Dermis blood vessel endothelial cell (primary cell): ENCODE data around the gene RAPGEF3. TPM values are rescaled to one million over a fixed set of nuclear protein-coding genes. Genes with fewer than 3 reads are reported as not detected.
A peak's percentile ranks its signal among the peaks of the same experiment; 100 is the strongest.

Experiments used
- DNase-seq: peaks from one replicate; pipeline ENCODE4 v3.0.0; 2010
- total RNA-seq: library from RNA; depleted of rRNA; stranded (reverse); fragments of >200 nt; gene quantifications from 2 replicates; pipeline ENCODE4 v1.2.3, GENCODE V29; 2014

The RAPGEF3 gene
- total RNA-seq, 1 donor from 2014 or later, result 106 TPM

DNA sequence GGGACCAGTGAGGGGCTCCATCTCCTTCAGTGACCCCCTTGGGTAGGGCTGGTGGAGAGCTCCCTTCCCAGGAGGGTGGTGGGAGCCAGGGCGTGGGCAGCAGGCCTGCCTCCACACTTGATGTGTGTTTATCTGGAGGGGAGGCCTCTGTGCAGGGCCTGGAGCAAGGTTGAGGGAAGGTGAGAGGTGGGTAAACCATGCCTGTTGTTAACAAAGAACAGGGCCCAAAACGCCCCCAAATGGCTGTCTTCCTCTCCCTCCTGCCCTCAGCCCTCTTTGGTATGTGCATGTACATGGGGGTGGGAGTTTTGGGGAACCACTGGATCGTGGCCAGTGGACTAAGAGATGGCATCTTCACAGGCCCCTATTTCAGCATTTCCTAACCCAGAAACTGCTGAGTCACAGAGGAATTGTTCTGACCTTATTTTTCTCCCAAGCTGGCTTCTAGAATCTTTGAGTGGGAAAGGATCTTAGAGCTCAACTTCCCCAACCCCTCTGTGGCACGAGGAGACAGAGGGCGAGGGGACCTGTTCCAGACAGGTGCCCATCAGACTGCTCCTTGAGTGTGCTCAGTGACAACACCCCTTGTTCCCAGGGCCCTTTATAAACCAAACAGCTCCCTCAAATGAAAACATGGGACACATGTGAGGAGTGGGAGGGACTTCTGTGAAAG, 17.9 kb upstream of the RAPGEF3 start:
- DNase-seq, result no peak

DNA sequence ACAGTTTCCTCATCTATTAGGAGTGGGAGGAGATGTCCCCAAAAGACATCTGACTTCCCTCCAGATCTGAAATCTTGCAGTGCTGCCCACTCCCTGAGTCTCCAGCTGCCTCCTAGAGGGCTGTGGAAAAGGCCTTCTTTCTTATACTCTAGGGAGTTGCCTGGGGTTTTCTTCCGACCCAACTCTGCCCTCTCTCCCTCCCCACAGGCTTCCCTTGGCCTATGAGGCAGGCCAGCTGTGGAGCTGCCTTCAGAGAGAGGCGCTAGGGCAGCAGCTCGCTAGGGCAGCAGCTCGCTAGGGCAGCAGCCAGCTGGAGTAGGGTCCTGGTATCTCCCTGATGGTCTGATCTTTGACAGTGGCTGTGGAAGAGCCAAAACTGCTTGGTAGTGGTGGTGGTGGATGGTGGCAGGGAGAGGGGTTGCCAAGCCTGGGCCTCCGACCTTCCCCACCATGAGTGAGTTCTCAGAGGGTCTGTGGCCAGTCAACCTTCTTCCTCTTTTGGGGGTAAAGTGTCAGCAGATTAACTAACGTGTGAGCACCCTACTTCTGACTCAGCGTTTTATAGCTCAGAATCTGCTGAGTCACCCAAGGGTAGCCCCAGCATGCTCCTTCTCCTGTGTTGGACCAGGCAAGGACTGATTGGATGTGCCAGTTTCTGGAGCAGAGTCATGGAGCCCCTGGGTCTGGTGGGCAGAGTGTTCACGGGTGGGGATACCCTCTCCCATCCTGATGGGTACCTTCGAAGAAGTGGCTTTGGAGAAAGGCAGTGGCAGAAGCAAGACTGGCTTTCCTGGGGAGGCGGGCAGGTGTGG, 16.6 kb upstream of the RAPGEF3 start:
- DNase-seq, result no peak

DNA sequence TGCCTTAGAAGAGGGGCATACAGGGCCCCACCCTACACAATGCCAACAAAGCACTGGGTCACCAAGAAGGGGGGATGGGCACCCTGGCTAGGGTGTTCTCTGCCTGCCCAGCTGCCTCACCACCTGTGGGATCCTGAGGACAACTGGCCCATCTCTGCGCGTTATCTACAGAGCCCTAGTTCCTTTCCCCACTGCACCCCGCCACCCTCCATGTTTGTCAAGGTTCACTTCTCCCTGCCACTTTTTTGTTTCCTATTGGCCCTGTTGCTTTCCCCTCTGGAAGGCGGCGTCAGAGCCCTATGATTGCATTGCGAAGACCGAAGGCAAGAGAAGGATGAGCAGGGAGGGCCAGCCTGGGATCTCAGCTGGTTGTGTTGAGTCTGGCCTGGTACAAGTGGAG, 16.0 kb upstream of the RAPGEF3 start:
- DNase-seq, result no peak

DNA sequence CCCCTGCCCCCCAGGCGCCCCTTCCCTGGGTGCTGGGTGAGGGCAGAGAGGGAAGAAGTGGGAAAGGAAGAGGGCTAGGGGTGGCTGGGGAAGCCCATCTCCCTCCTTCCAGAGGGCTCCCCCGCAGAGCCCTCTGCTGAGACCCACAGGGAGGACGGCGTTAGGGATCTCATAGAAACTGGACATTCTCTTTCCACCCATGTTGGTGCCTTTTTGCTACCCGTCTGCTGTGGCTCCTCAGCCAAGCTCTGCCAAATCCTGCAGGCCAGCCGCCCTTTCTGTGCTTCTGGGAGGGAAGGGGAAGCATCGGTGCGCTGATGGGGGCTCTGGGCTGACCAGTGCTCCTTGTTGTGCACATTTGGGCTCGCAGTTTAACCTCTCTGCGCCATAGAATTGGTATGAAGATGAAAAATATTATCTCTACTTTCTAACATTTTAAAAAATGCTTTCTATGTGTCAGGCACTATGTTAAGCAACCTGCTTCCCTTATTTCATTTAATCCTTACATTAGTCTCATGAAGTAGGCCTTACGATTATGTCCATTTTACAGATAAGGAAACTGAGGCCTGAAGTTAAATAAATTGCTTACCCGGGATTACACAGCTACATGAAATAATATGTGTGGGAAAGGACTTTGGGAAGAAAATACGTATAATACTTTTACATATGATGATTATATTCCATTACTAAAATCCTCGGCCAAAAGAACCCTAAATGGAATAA, 15.3 kb upstream of the RAPGEF3 start:
- no peak for DNase-seq

DNA sequence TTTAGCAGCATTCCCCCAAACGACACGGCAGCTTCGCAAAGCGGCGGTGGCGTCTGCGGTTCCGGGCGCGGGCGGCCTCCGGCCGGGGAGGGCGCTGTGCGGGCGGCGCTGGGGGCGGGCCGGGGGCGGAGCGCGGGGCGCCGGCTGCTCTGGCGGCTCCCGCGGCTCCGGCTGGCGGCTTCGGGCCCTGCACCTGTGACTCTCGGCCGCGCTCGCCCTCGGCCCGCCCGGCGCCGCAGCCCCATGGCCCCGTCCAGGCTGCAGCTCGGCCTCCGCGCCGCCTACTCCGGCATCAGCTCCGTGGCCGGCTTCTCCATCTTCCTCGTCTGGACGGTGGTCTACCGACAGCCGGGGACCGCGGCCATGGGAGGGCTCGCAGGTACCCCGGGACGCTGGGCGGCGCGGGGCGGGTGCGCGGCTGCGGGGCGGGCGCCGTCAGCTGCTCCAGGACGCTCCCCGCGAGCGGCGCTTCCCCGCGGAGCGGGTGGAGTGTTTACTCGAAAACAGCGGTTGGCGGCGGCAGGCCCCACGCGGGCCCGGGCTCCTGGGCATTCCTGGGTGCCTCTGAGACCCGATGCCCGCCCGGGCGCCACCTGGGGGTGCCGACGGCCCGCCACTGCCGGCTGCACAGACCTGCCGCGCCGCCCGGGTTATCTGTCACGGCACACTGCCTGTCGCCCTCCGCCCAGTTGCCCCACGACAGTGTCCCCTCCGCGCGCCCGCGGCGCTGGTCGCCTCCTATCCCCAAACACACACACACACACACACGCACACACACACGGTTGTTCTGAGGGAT, 14.6 kb upstream of the RAPGEF3 start, which contains the start of gene SLC48A1:
Gene SLC48A1, plus strand, starts transcription at position 177 of the 796 bp plus-strand sequence. Its CDS starts 67 bp downstream, at position 244.
- DNase-seq, result peak; percentile 76

DNA sequence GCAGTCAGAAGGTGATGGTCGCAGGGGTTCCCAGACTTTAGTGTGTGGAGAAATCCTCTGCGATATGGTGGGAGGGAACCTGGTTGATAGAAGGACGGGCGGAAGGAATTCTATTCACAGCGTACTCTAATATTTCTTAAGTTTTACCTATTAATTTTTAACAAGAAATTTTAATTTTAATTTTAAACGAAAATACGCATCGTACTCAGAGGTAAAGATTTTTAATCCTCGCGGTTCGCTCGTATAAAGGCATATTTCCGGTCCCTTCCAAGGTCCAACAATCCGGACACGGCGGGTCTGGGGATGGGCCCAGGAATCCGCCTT, 14.0 kb upstream of the RAPGEF3 start:
- DNase-seq, result no peak

DNA sequence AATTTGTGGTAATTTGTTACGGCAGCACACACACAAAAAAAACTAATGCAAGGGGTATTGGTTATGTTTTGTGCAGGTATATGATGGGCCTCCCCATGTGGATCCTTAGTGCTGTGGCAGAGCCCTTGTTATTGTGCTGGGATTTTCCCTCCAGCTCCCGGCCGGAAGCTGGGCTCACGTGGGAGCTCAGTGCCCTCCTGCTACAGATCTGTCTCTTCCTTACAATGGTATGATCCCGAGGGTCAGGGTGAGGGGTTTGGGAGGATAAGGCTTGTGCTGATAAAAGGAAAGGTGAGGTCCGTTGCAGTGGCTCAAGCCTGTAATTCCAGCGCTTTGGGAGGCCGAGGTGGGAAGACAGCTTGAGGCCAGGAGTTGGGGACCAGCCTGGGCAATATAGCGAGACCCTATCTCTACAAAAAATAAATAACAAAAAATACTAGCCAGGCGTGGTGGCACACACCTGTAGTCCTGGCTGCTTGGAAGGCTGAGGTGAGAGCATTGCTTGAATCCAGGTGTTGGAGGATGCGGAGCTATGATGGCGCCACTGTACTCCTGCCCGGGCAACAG, 13.5 kb upstream of the RAPGEF3 start:
- no peak for DNase-seq

DNA sequence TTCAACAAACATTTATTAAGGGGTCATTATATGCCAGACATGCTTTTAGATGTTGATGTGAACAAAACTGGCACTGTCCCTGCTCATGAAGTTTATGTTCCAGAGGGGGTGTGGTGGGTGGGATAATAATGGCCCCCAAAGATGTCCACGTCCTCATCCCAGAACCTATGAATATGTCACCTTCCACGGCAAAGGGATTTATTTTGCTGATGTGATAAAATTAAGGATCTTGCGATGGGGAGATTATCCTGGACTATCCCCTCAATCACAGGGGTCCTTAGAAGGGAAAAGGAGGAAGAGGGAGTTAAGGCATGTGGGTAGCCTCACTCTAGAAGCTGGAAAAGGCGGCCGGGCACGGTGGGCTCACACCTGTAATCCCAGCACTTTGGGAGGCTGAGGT, 12.6 kb upstream of the RAPGEF3 start:
- DNase-seq, result no peak

DNA sequence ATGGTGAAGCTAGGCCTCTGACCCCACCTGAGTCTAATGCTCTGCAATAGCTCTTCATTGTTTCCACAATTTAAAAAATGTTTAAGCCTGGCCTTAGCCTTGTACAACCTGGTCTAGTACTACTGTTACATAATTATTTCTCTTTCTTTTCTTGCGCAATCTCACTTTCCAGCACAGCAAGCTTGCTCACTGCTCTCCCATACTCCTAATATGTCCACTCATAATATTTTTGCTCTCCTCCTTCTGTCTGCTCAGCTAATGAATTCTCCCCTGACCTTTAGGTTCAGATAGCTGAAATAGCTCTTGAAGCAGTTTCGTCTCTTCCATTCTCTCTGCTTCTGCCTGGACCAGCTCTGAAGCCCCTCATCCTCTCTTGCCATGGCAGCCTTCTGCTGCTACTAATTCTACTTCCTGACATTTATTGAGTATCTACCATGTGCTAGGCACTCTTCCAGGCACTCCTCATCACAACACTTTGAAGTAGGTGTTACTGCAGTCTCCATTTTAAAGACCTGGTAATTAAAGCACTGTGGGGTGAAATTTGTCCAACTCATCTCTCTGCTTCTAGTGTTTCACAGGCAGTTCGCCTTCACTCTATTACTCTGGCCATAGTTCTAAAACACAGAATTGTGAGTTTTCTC, 11.5 kb upstream of the RAPGEF3 start:
- no peak for DNase-seq

DNA sequence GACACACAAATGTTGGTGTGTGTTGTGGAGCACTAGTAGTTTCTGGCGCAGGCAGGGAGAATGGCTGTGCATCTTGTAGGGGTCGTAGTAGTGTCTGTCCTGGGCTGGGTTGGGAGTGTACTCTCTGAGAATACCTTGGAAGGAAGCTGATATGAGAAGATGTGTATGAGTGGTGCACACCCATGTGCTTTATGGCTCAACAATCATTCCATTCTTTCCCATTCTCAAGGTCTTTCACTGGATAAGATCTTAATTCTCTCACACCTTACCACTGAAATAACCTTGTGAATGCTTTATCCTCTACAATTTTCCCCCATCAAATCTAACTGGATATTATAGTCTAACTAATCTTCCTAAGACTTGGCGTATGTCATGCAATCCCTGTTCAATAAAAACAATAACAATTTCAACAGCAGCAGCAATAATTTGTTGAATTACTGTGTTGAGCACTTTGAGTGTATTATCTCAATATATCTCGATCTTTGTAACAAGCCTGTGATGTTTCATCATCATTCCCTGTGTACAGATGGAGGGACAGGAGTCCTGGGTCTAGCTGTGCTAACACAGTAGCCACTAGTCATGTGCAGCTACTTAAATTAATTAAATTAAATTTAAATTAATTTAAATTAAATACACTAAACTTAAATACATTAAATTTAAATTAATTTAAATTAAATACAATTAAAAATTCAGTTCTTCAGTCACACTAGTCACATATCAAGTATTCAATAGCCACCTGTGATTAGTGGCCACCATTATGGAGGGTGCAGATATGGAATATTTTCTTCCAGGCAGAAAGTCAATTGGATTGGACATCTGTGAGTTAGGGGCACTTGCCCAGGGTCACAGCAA, 10.8 kb upstream of the RAPGEF3 start:
- DNase-seq, result no peak

DNA sequence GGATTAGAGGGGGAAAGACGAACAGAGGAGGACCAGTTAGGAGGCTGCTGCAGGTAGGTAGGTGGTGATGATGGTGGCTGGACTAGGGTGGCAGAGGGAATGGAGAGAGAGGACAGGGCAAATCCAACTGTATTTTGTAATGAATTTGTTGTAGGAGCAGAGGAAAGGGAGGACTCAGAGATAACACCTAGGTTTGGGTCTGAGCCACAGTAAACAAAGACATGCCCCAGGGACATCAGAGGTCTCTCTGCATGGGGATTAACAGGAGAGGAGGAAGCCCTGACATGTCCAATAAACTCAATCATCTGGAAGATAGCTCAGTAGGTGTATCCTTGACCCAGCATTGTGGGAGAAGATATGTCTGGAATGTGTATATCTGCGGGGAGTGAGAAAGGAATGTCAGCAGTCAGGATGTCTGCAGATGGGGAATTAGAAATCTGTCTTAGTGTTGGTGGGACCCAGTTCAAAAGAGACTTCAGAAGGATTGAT, 9.7 kb upstream of the RAPGEF3 start:
- no peak for DNase-seq

DNA sequence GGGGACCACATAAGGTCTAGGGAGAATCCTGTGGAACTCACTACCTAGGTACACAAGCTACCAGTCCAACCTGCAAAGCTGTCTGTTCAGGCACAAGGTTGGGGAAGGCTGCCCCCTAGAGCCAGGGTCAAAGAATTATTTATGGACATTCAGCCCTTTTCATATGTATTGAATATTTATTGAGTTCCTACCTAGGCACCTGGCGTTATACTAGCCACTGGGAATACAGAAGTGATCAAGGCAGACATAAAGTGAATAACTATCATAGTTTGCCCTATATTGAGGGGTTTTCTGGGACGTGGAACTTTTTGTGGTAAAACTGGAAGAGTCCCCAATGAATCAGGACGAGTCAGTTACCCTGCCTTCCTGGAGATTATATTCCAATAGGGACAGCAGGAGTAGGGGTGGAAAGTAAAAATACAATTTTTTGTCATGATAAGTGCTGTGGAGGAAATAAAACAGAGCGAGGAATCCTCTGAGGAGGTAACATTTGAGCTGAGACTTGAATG, 8.6 kb upstream of the RAPGEF3 start:
- DNase-seq, result peak; percentile 86

DNA sequence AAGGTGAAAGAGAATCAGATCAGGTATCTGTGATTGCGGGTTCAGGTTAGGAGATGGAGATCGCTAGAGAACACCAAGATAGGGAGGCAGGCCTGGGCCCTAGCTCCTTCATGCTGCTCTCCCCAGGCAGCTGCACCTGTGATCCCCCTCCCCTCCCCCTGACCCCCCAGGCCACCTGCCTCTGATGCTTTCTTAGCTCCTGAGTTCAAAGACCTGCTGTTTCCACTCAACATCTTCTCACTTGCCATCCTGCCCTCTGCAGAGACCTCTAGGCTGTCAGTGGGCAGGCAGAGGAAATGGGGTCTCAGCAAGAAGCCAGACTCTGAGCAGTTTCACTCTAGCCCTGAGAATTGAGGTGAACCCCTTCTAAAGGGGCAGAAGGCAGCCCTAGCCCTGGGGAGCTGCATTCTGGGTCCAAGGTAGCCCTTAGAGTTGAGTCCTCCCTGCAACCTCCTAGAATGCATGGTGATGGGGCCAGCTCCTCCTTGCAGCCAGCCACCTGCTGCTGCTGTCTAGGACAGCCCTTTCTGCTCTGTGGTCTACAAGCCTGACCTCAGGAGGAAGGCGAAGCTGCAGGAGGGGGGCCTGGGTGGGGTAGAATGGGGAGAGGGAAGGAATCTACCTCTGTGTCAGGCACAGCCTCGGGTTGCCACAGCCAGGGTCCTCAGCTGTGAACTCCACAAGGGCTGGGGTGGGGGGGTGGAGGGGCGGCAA, 8.0 kb upstream of the RAPGEF3 start:
- no peak for DNase-seq

DNA sequence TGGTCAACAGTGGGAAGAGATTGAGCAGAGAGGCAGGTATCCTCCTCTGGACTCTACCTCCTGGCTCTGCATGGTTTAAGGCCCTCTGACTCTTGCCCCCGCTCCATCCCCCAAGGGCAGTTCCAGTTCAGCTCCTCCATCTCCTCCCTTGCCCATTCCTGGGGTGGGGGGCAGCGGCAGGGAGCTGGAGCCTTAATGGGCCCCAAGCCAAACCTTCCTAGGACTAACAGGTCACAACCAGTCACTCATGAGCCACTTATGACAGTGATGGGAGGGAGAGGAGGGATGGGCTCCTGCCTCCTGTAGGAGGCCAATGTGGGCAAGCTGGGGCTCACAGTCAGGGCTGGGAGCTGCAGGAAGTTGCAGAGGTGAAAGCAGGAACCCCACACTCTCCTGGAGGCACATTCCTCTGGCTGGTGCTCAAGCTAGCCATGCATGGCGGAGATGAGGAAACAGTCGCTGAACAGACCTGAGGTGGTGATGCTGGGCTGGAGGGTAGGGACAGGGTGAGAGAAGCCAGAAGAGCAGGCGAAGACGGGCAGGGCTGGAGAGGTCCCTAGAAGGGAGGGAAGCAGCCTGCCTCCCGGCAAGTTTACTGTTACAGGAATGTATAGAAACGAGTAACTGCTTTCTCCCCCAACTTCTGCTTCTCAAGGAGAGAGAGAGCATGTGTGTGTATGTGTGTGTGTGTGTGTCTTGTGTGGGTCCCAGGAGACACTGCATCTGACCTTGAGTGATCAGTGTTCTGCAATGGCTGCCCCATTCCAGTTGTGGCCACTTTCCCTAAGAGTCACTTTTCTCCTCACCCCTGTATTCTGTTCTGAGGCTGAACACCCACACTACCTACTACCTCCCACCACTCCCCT, 5.0 kb upstream of the RAPGEF3 start:
- DNase-seq, result no peak

DNA sequence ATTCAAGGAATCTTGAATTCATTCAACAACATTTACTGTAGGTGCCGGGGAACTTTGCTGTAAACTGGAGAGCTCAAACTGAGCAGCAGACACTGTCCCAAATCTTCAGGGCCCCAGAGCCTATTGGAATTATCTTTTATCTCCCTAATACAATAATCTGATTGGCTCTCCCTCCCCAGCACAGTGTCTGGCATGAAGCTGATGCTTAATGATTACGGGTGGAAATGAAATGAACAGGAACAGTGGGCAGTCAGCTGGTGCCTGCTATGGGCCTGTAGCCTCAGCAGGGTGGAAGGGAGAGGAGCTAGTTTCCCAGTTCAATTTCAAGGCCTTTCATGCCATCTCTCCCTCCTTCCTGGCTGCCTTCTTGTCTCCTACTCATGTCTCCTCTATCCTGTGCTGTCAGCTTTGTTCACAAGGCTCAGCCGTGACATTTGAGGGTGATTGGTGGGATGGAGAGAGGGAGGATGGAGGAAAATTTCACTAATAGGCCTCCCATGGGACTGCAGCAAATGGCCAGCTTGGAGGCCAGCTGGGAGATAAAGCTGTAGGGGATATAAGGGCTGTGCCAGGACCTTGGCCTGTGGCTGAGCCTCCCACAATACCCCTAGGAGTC, 4.3 kb upstream of the RAPGEF3 start:
- no peak for DNase-seq

DNA sequence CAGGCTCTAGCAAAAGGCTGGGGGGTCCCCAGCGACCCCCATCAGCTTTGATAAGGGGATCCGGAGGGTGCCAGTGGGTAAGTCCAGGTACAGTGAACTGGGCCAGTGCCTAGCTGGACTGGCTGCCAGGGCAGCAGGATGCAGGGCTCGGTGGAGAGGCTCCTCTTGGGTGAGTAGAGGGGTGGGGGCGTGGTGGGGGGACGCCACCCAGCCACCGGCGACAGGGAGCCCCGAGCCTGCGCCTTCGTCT, 171 bp downstream of the RAPGEF3 start:
- DNase-seq, result no peak

DNA sequence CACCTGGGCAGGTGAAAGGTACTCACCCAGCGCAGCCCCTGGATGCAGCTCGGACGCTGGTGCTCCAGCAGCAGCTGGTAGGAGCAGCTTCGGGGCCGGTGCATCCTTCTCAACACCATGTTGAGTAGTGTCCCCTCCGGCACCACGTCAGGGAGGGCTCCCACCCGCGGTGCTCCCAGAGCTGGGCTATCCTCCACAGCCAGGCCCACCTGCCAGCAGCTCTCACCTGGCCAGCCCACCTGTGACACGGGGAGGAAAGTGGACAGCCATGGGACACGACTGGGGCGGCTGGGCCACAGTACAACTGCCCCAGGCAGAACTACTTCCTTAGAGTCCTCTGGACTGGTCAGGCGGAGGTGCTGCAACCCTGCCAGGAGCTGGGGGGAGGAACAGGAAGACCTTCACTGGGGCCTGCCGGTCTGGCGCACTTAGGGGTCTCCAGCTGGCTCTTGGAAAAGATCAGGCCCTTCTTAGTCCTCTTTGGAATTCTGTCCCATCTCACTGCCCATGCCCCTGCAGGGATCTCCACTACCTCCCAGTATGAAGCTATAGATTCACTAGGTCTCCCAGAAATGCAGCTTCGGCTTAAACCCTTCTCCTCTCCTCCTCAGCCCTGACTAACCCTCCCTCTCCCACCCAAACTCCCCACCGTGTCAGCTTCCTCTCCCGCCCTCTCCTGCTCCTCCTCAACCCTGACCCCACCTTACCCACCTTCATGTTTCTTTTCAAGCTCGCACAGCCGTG, 668 bp downstream of the RAPGEF3 start:
- DNase-seq, result peak; percentile 64

DNA sequence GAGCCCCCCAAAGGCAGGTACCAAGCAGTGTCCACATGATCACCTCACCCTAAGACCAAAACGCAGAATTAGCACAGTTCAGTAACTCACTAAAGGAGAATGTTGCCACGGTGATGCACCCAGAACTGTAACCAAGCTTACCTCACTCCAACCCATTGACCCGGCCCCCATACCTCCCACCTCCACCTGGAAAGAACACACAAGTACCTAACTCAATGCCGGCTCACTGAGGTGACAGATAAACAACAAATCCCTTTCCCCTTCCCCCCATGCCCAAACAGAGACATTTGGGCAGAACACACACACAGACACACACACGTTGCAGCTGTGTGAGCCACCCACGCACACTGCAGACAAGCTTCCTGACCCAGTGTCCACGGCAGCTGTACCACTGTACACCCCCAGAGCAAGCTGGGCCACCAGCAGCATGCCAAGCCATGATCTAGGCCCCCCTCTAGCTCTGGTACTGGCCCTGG, 1.3 kb downstream of the RAPGEF3 start:
- no peak for DNase-seq
